Karpas-422 (cell line): ENCODE results near the gene TMEM179B. TPM values are rescaled to one million over a fixed set of nuclear protein-coding genes. Genes with fewer than 3 reads are reported as not detected.

ENCODE experiments used
- DNase-seq: peaks from one replicate; pipeline ENCODE4 v3.0.0-alpha.2; 2015
- H2AFZ ChIP-seq: fragments of 200-600 bp; sonication (generic); 2 replicates; pipeline ENCODE4 v1.6.1; 2014; ENCODE audit warnings: antibody characterized with exemption, low read length, mixed read lengths
- H3K27ac ChIP-seq: fragments of 200-600 bp; sonication (generic); 2 replicates; pipeline ENCODE4 v1.5.1; 2014; ENCODE audit warnings: mild to moderate bottlenecking, low read length, moderate library complexity
- H3K27me3 ChIP-seq: fragments of 200-600 bp; sonication (generic); 2 replicates; pipeline ENCODE4 v1.6.1; 2014; ENCODE audit warnings: low read length, mixed read lengths
- H3K36me3 ChIP-seq: fragments of 200-600 bp; sonication (generic); 2 replicates; pipeline ENCODE4 v1.6.1; 2014; ENCODE audit warnings: low read length, mixed read lengths; ENCODE audit not compliant: insufficient read depth
- H3K4me1 ChIP-seq: fragments of 200-600 bp; sonication (generic); 2 replicates; pipeline ENCODE4 v1.6.1; 2014; ENCODE audit warnings: mild to moderate bottlenecking, low read length, mixed read lengths
- H3K4me2 ChIP-seq: fragments of 200-600 bp; sonication (generic); 2 replicates; pipeline ENCODE4 v1.6.1; 2014; ENCODE audit warnings: low read length, low read depth, mild to moderate bottlenecking; ENCODE audit not compliant: poor library complexity, severe bottlenecking
- H3K4me3 ChIP-seq: fragments of 200-600 bp; sonication (generic); 2 replicates; pipeline ENCODE4 v1.5.1; 2014; ENCODE audit warnings: mild to moderate bottlenecking, antibody characterized with exemption, low read length, mixed read lengths
- H3K79me2 ChIP-seq: fragments of 200-600 bp; sonication (generic); 2 replicates; pipeline ENCODE4 v1.6.1; 2014; ENCODE audit warnings: mild to moderate bottlenecking, low read length, mixed read lengths
- H3K9ac ChIP-seq: fragments of 200-600 bp; sonication (generic); 2 replicates; pipeline ENCODE4 v1.6.0; 2014; ENCODE audit warnings: low read length
- H3K9me2 ChIP-seq: fragments of 200-600 bp; sonication (generic), shearing (Covaris generic); replicated peaks from 2 replicates; pipeline ENCODE4 v1.6.0; 2014; ENCODE audit warnings: mild to moderate bottlenecking, low read length, moderate library complexity; ENCODE audit not compliant: insufficient read depth
- H3K9me3 ChIP-seq: fragments of 300-700, 200-600 bp; sonication (generic); 2 replicates; pipeline ENCODE4 v1.6.1; 2014; ENCODE audit warnings: low read length, mixed read lengths
- H4K20me1 ChIP-seq: fragments of 200-600 bp; sonication (generic); 2 replicates; pipeline ENCODE4 v1.6.1; 2014; ENCODE audit warnings: mild to moderate bottlenecking, antibody characterized with exemption, low read length, low read depth; ENCODE audit not compliant: insufficient read depth
- total RNA-seq: library from RNA; depleted of rRNA; stranded (reverse); fragments of >200 nt; shearing (Covaris generic); gene quantifications from 2 replicates; pipeline ENCODE4 v1.2.3, GENCODE V29; 2014; ENCODE audit warnings: low replicate concordance

TMEM179B gene
- total RNA-seq, 1 experiment from 2014 or later = 80.4 TPM

GRCh38 chr11:62782753-62783152 lies 4.4 kb upstream of the TMEM179B start:
- Histone ChIP-seq H3K9me2 (no peaks in the 10 kb centered on the region), H3K27me3 (no peaks in the 10 kb centered on the region), H3K9ac (no peak overlapping the region), H3K4me3 (no peak overlapping the region), H2AFZ (no peak overlapping the region), H3K79me2 (peaks cover 11% of the 10 kb centered on the region), H3K4me2 (no peak overlapping the region), H3K36me3 (0 out of 2 replicates have a peak, but pooled peaks cover 4% of the 10 kb centered on the region), H3K9me3 (no peaks in the 10 kb centered on the region), H3K4me1 (peaks cover 8% of the 10 kb centered on the region), H3K27ac (no peak overlapping the region), H4K20me1 (no peaks in the 10 kb centered on the region)
- no peak for DNase-seq

GRCh38 chr11:62786318-62787004 lies 741 bp upstream of the TMEM179B start:
- Histone ChIP-seq H4K20me1 (no peaks in the 10 kb centered on the region; the same call in 1 of the 2 replicates), H3K4me3 (peak overlapping the region; percentile 89), H3K9me2 (no peaks in the 10 kb centered on the region), H3K9me3 (no peaks in the 10 kb centered on the region), H3K4me1 (peaks cover 35% of the 10 kb centered on the region), H3K4me2 (peak overlapping the region; percentile 78), H3K27ac (peak overlapping the region; percentile 70), H3K36me3 (peaks cover 7% of the 10 kb centered on the region; the same call in 1 of the 2 replicates), H3K27me3 (no peaks in the 10 kb centered on the region), H3K9ac (peak overlapping the region; percentile 96), H2AFZ (no peak overlapping the region), H3K79me2 (peaks cover 47% of the 10 kb centered on the region)
- DNase-seq = peak; percentile 94

DNA sequence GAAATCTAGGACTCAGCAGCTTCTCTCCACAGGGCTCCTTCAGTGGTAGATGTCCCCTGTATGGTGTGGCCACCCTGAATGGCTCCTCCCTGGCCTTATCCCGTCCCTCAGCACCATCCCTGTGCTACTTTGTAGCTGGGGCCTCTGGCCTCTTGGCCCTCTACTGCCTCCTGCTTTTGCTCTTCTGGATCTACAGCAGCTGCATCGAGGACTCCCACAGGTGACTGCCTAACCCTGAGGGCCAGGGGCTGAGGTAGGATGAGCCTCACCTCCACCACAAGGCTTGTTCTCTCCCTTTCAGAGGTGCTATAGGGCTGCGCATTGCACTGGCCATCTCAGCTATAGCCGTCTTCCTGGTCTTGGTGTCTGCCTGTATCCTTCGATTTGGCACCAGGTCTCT lies 1.8 kb downstream of the TMEM179B start:
- Histone ChIP-seq H3K4me1 (peaks cover 43% of the 10 kb centered on the region), H3K4me2 (peak overlapping the region; percentile 78), H3K4me3 (peak overlapping the region; percentile 89; the same call in 1 of the 2 replicates), H2AFZ (no peak overlapping the region), H3K79me2 (peaks cover 50% of the 10 kb centered on the region), H3K9me3 (no peaks in the 10 kb centered on the region), H3K9me2 (no peaks in the 10 kb centered on the region), H4K20me1 (no peaks in the 10 kb centered on the region; the same call in 1 of the 2 replicates), H3K36me3 (peaks cover 13% of the 10 kb centered on the region; the same call in 1 of the 2 replicates), H3K27me3 (no peaks in the 10 kb centered on the region), H3K27ac (peak overlapping the region; percentile 56; the same call in 1 of the 2 replicates), H3K9ac (peak overlapping the region; percentile 96)
- DNase-seq = no peak

GRCh38 chr11:62789576-62789975 lies 2.4 kb downstream of the TMEM179B start:
- Histone ChIP-seq H3K27ac (no peak overlapping the region), H3K9me2 (no peaks in the 10 kb centered on the region), H3K4me3 (peak overlapping the region; percentile 99; the same call in 1 of the 2 replicates), H3K79me2 (peaks cover 50% of the 10 kb centered on the region), H3K36me3 (peaks cover 19% of the 10 kb centered on the region; the same call in 1 of the 2 replicates), H4K20me1 (no peaks in the 10 kb centered on the region; the same call in 1 of the 2 replicates), H3K9me3 (no peaks in the 10 kb centered on the region), H3K4me1 (peaks cover 43% of the 10 kb centered on the region), H3K4me2 (peak overlapping the region; percentile 78), H2AFZ (no peak overlapping the region), H3K9ac (peak overlapping the region; percentile 96), H3K27me3 (no peaks in the 10 kb centered on the region)
- no peak for DNase-seq

DNA sequence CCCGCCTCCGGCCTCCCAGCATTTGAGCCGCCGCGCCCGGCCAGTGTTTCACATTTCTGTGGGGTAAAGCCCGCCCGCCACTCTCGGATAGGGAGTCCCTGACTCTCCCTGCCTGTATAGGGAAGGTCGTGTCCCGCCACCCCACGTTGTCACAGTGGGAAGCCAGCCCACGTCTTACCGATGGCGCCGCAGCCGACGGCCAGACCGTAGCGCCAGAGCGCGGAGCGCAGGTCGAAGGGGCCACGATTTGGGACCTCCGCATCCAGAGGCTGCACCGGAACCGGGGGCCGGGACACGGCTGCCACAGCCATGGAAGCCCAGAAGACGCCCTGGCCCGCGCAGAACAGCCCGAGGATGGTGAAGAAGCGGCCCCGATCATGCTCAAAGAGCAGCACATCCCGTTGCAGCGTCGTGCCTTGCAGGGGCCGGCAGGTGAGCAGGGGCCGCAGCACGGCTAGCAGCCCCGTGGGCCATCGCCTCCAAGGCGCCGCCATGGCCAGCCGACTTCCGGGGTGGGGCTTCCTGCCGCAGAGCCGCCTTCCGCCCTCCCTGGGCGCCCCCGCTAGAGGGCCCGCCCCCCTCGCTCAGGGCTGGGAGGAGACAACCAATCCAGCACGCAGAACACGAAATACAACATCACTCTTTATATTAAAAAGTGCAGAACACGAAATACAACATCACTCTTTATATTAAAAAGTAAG lies 4.4 kb downstream of the TMEM179B start, which contains the start of gene TMEM223:
Gene TMEM223, minus strand, starts transcription at position 506 of the 701 bp plus-strand sequence. Its CDS starts 12 bp downstream, at position 494.
- H3K4me3 ChIP-seq = peak within 1 kb of the TSS; percentile 99
- no peak within 1 kb of the TSS for H2AFZ ChIP-seq
- H3K27ac ChIP-seq = peak within 1 kb of the TSS; percentile 61
- H3K4me2 ChIP-seq = peak within 1 kb of the TSS; percentile 78
- no peaks in the 10 kb centered on the region for H3K9me2 ChIP-seq
- DNase-seq = peak; percentile 95
- H3K9ac ChIP-seq = peak within 1 kb of the TSS; percentile 96
- peaks cover 44% of the 10 kb centered on the region for H3K79me2 ChIP-seq
- peaks cover 29% of the 10 kb centered on the region; the same call in 1 of the 2 replicates for H3K36me3 ChIP-seq
- H3K27me3 ChIP-seq = no peaks in the 10 kb centered on the region
- no peaks in the 10 kb centered on the region for H3K9me3 ChIP-seq
- peaks cover 35% of the 10 kb centered on the region for H3K4me1 ChIP-seq
- H4K20me1 ChIP-seq = no peaks in the 10 kb centered on the region; the same call in 1 of the 2 replicates

- Histone ChIP-seq H3K9ac (peak overlapping the region; percentile 96), H3K4me3 (peak overlapping the region; percentile 99), H3K9me2 (no peaks in the 10 kb centered on the region), H4K20me1 (no peaks in the 10 kb centered on the region; the same call in 1 of the 2 replicates), H2AFZ (no peak overlapping the region), H3K27ac (peak overlapping the region; percentile 61), H3K36me3 (peaks cover 32% of the 10 kb centered on the region; the same call in 1 of the 2 replicates), H3K4me1 (peaks cover 35% of the 10 kb centered on the region), H3K79me2 (peaks cover 44% of the 10 kb centered on the region), H3K27me3 (no peaks in the 10 kb centered on the region), H3K4me2 (peak overlapping the region; percentile 78), H3K9me3 (no peaks in the 10 kb centered on the region)
- DNase-seq = no peak
Measured at GRCh38 chr11:62792202-62792575, 5.0 kb downstream of the TMEM179B start.

GRCh38 chr11:62794201-62794775 lies 7.1 kb downstream of the TMEM179B start:
- no peak overlapping the region for H3K4me3 ChIP-seq
- no peak overlapping the region for H3K9ac ChIP-seq
- no peak overlapping the region for H3K4me2 ChIP-seq
- no peaks in the 10 kb centered on the region for H3K9me2 ChIP-seq
- no peak overlapping the region for H3K27ac ChIP-seq
- no peaks in the 10 kb centered on the region for H3K27me3 ChIP-seq
- no peak for DNase-seq
- H2AFZ ChIP-seq = no peak overlapping the region
- peaks cover 24% of the 10 kb centered on the region for H3K79me2 ChIP-seq
- H4K20me1 ChIP-seq = no peaks in the 10 kb centered on the region; the same call in 1 of the 2 replicates
- H3K9me3 ChIP-seq = no peaks in the 10 kb centered on the region
- H3K4me1 ChIP-seq = peaks cover 25% of the 10 kb centered on the region
- H3K36me3 ChIP-seq = peaks cover 37% of the 10 kb centered on the region; the same call in 1 of the 2 replicates
